Stimulated activated CD8-positive, alpha-beta memory T cell treated with anti-CD3 and anti-CD28 coated beads, Interleukin-12 subunit alpha, Interleukin-12 subunit beta, amount 100 ng/mL, for 1 hour (primary cell): Measurements from ENCODE around the gene TMED4.
"Not testable (repeated sequence)": the region's sequence is repeated elsewhere in the genome, so short reads cannot be mapped to it uniquely, and the experiment has no call there.

ENCODE experiments used
- DNase-seq: peaks from one replicate; pipeline ENCODE4 v3.0.0-alpha.2; 2020; ENCODE audit warnings: low read depth

Gene TMED4

DNA sequence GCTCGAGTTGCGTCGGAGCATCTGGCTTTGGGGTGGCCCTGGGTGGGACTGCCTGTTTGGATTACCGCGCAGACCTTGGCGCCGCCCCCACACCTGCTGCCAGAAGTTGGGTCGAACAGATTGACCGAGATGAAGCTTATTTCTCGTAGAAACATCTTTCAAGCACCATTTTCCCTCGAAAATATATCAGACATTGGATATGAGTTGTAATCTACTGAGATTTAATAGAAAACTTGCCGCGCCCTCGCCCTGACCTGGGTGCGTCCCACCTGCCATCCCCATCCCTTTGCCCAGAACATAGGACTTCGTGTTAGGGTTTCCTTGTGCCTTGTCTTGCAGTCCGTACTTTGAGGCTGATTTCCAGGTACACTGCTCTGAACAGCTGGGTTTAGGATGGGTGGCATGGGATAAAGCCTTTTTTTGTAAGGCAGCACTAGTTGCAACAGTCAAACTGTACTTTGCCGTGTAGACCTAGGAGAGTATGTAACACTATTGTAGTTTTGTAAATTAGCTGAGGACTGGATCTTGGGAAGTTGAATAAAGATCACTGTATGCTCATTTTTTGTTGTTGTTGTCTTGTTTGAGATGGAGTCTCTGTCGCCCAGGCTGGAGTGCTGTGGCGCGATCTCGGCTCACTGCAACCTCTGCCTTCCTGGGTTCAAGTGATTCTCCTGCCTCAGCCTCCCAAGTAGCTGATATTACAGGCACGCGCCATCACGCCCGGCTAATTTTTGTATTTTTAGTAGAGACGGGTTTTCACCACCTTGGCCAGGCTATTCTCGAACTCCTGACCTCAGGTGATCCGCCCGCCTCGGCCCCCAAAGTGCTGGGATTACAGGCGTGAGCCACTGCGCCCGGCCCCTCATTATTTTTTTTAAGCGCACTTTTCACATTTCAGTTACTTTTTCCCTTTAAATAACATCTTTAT lies 25.4 kb upstream of the TMED4 start:
- DNase-seq: no peak

DNA sequence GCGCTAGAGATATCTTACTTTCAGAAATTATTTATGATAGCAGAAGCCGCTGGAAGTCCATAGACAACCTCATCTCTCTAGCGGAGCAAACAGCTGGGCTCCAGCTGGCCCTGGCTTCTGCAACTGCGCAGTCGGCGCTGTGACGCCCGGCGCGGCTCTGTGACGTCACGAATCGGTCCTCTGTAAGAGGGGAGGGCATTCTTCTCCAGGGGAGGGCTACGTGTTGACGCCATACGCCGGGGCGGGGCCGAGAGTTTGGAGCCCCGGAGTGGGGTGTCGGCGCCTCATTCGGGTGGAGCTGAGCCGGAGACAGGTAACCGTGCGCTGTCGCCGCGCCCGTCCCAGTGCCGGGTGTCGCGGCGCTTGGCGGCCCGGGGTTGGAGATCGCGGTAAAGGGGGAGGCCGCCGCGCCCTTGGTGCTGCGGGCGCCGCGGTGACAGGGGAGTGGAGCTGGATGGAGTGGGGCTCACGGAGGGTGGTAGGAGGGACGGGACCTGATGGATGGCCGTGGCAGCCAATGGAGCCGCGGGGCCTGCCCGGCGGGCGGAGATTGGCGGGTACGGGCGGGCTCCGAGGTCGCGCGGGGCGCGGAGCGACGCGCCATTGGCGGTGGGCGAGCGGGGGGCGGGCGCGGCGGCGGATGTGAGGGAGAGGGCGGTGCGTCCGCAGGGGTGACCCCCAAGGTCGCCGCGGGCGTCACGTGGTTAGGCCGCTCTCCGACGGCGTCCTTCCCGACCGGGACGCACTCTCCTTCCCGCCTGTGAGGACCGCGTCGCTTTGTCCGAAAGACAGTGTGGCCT lies 24.5 kb upstream of the TMED4 start, which contains the start of gene OGDH:
Gene OGDH, plus strand, starts transcription at position 287 of the 800 bp plus-strand sequence. CDS start 17,717 bp downstream, outside the sequence.
- DNase-seq: peak; percentile 99

DNA sequence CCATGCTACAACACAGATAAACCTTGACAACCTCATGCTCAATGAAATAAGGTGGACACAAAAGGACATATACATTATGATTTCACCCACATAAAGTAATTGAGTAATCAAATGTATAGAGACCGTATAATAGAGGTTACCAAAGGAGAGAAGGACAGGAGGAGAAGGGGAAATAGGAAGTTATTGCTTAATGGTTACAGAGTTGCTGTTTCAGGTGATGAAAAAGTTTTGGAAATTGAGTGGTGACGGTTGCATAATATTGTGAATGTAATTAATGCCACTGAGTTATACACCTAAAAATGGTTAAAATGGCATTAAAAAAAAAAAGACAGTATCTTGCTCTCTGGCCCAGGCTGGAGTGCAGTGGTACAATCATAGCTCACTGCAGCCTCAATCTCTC lies 22.9 kb upstream of the TMED4 start:
- no peak for DNase-seq

DNA sequence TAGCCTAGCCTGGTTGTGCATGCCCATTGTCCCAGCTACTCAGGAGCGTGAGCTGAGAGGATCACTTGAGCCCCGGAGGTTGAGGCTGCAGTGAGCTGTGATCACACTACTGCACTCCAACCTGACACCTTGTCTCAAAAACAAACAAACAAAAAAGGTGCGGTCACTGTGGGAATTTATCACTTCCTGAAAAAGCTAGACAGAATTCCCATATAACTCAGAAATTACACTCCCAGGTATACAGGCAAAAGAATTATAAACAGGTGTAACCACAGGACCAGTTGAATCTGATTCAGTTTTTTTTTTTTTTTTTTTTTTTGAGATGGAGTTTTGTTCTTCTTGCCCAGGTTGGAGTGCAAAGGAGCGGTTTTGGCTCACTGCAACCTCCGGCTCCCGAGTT lies 21.2 kb upstream of the TMED4 start:
- DNase-seq: no peak

DNA sequence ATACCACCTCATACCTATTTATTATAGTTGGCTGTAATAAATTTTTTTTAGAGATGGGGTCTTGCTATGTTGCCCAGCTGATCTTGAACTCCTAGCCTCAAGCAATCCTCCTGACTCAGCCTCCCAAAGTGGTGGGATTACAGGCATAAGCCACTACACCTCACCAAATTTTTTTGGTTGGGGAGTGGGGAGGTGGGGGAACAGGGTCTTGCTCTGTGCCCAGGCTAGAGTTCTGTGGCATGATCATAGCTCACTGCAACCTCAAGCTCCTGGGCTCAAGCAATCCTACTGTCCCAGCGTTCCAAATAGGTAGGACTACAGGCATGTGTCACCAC lies 20.5 kb upstream of the TMED4 start:
- DNase-seq: no peak

DNA sequence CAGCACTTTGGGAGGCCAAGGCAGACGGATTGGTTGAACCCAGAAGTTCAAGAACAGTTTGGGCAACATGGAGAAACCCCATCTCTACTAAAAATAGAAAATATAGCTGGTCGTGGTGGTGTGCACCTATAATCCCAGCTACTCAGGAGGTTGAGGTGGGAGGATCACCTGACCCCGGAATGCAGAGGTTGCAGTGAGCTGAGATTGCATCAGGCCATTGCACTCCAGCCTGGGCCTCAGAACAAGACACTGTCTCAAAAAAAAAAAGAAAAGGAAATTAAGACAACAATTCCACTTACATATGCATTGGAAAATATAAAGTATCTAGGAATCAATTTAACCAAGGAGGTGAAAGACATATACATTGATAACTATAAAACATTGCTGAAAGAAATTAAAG lies 17.2 kb upstream of the TMED4 start:
- DNase-seq: no peak

DNA sequence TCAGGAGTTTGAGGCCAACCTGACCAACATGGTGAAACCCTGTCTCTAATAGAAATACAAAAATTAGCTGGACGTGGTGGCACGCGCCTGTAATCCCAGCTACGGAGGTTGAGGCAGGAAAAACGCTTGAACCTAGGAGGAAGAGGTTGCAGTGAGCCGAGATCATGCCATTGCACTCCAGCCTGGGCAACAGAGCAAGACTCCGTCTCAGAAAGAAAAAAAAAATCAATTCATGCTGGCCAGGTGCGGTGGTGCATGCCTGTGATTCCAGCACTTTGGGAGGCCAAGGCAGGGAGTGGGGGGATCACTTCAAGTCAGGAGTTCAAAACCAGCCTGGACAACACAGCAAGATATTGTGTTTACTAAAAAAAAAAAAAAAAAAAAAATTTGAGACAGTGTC lies 15.2 kb upstream of the TMED4 start:
- DNase-seq: not testable (repeated sequence)

DNA sequence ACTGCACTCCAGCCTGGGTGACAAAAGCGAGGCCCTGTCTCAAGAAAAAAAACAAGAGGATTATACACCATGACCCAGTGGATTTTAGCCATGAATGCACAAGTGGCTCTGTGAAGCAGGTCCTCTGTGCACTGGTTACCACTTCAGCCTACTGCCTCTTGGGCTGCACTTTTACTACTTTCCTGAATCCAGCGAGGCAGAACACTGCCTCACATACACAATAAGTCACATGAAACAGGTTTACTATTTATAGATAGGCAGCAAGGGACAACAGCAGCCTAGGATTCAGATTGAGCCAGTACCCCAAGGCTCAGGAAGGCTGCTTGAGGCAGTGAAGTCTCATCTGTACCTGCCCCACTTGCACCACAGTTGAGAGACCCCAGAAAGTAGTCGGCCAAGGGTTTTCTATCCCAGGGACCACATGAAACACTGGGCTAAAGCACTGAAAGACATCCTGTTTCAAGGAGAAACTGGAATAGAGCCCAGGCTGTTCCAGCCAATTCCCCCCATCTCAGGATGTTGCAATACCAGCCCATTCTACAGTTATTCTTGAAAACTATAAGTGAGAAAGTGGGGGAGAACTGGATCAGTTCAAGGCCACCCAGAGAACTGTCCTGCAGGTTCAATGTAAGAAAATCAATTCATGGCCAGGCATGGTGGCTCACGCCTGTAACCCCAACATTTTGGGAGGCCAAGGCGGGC lies 14.1 kb upstream of the TMED4 start:
- no peak for DNase-seq

DNA sequence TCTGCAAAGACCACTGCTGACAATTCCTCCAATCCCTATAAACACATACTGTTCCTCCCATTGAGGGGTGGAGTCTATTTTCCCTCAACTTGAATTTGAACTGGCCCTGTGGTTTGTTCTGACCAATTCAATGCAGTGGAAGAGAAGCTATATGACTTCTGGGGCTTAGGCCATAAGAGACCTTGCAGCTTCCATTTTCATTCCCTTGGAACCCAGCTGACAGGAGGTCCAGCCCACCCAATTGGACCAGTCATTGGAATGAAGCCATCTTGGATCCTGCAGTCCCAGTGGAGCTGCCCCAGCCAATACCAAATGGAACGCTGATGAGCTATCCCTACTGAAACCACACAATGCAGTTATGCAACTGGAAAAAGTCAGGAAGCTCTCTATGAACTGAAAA lies 8.9 kb upstream of the TMED4 start:
- DNase-seq: no peak

DNA sequence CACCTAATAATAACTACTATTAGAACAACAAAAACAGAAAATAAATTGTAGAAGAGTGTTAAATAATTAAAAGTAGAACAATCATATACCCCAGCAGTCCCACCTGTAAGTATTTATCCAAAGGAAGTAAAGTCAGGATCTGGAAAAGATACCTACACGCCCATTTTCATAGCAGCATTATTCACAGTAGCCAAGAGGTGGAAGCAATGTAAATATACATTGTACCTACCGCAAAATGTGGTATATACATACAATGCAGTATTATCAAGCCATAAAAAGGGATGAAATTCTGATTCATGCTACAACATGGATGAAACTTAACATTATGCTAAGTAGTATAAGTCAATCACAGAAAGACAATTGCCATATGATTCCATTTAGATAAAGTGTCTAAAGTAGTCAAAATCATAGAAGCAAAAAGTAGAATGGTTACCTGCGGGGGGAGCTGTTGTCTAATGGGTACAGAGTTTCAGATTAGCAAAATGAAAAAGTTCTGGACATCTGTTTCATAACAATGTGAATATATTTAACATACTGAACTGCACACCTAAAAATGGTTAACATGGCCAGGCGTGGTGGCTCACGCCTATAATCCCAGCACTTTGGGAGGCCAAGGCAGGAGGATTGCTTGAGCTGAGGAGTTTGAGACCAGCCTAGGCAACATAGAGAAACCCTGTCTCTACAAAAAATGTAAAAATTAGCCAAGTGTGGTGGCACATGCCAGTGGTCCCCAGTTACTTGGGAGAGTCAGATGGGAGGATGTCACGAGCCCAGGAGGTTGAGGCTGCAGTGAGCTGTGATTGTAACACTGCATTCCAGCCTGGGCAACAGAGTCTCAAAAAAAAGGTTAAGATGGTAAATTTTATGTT lies 6.0 kb upstream of the TMED4 start:
- DNase-seq: peak; percentile 53

DNA sequence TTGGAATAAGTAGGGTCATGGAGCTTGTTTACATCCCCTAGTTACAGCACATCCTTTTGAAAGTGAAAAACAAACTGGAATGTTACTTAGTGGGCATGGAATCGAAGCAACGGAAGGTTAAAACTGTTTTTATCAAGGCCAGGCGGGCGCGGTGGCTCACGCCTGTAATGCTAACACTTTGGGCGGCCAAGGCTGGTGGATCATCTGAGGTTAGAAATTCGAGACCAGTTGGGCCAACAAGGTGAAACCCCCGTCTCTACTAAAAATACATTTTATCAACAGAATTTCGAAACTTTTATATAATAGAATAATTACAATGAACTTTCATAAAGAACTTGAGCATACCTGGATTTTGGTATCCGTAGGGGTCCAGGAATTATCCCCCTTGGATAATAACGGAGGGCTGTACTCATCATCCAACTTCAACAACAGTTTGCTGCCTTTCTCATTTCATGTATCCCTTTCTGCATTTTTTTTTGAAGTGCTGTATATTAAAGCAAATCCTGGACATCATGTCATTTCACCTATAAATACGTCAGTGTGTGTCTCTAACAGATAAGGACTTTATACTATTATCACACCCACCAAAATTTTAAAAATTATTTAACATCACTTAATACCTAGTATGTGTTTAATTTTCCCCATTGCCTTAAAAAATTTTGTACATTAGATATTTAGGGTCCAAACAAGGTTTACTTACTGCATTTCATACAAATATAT lies 1.3 kb upstream of the TMED4 start:
- DNase-seq: no peak

DNA sequence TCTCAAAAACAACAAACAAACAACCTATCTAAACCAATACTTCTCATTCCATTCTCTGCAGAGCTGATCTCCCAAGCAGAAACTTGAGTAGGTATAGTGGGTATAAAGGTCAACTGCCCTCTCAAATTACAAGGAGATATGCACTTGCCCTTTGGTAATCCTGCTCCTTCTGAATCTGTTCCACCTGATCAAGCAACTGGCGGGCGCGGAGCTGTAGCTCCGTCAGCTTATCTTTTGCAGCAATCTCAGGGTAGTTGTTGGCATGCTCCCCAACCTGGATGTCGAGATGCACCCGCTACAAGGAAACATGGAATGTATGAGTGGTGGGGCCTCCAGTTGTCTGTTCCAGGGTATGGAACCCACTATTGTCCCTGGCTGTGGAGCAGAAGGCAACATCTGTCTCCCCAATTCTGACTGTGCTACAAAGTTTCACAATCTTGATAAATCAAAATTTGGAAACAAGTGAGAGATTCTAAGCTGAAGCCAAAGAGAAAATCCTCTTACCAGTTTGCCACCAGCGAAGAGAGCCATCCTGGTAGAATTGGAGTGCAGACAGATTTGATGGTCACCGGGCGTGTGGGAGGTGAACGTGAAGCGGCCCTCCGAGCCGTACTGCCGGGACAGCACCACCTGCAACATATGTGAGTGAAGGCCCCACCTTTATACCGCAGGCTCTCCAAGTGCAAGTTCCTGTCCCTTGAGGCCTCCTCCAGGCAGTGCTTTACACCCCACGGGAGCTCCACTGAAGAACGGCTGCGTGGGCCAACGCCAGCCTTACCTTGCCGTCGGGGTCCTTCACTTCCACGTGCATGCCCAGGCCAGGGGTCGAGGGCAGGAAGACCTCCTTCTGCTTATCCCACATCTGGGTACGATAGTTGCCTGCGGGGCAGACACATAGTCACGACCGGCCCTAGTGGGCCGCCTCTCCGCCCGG lies 819 bp downstream of the TMED4 start:
- DNase-seq: no peak

DNA sequence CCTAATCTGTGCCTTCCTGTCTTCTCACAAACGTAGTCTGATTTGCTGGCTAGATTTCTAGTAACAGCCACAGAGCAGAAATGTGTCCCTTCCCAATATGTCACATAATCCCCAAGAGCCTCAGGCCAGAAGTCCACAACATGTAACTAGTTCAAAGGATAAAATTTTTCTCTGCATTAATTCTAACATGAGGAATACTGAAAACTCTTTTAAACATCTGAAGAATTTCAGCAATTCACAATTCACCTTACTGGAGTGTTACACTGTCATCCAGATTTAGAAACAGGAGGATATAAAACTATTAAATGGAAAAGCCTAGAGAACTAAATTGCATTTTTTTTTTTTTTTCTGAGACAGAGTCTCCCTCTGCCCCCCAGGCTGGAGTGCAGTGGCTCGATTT lies 5.8 kb downstream of the TMED4 start:
- no peak for DNase-seq

DNA sequence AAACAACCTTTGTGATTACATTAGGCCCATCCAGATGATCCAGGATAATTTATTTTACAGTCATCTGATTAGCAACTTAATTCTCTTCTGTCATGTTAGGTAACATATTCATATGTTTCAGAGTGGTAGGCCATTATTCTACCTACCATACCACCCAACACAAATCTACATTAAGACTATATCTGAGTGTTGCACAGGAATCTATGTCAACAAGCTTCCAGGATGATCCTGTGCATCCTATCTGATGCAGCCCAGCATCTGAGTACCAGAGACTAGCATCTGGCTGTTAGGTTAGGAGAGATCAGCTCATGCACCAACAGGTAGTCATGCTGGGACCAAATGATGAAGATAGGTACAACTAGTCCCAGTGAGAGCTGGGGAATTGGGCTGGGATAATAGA lies 7.0 kb downstream of the TMED4 start:
- no peak for DNase-seq

DNA sequence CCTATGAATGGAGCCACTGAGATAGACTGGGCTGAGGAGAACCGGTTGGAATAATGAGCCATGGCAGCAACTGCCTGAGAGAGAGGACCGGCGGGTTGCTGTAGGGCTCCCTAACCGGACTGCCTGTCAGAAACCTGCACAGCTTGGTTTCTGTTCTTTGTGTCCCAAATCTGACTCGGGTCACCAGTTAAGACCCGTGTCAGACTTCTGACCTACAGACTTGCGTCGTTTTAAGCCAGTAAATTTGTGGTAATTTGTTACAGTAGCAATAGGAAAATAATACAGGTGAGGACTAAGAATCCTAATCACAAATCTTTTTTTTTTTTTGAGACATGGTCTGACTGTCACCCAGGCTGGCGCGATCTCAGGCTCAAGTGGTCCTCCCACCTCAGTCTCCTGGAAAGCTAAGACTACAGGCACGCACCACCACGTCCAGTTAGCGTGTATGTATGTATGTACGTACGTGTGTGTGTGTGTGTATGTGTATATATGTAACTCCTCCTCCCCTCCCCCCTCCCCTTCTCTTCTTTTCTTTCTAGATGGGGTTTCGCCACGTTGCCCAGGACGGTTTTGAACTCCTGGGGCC lies 7.7 kb downstream of the TMED4 start:
- DNase-seq: no peak

DNA sequence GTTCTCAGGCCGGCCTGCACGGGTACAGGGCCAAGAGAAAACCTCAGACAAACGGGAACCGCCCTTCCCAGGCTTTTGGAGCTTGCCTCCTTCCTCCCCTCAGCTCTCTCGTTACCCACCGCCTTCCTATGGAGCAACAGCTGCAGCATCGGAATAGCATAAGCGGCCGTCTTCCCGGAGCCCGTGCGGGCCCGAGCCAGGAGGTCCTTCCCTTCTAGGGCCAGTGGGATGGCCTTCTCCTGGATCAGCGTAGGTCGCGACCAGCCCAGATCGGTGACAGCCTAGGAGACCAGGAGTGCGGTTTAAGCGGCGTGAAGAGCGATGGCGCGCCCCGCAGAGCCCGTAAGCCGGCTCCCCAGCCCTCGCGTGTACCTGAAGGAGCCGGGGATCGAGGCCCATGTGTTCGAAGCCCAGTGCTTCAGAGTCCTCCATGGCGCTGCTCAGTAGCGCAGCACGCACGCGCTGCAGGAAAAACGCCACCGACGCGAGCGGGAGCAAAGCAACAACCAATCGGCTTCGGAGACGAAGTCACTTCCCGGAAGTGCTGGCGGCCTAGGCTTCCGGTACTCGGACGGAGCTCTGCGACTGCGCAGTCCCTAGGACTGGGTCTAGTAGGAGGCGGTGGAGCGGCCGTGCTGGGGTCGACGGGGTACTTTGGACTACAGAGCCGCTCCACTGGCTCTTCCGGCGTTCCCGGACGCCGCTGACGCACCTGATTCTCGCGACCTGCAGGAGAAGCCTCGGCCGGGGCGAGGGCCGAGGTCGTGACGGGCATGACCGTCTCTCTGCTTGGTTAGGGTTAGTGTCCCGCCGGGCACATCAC lies 8.4 kb downstream of the TMED4 start, which contains the start of gene DDX56:
Gene DDX56, minus strand, starts transcription at position 445 of the 823 bp plus-strand sequence. Its CDS starts 13 bp downstream, at position 432.
- DNase-seq: peak; percentile 89

DNA sequence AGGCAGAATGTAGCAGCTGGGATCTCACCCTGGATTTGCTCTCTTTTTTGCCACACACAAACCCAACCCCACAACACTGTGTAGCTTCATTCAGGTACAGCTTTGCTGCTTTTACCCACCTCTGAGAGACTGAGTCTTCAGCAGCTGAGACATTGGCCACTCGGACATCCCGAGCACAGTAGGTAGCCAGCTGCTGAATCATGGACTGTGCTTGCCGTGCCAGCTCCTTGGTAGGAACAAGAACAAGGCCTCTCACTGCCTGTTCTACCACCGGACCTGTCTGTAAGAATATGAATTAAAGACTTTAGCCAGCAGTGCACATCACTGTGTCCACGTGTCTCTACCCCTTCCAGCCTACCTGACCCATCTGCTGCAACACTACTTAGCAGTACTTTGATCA lies 9.3 kb downstream of the TMED4 start:
- DNase-seq: no peak

DNA sequence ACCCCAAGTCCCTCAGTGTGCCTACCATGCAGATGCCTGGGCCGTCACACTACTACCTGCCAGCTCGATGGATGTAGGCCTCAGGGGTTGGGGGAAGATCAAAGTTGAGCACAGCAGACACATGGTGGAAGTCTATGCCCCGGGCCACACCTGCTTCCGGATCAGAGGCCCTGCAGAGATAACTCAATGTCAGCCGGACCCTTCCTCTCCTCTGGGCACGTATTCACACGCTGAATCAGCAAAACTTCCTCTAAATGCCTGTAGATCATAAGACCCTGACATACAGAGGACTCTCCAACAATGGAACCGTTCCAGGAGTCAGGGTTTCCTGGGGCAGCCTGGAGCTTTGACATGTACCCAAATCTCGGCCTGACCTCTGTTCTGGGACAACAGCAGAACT lies 12.1 kb downstream of the TMED4 start:
- DNase-seq: no peak
